Keratinocyte (primary cell): ENCODE data around the gene TATDN2. TPM values are rescaled to one million over a fixed set of nuclear protein-coding genes. Genes with fewer than 3 reads are reported as not detected.

Experiments
- DNase-seq: peaks from one replicate; pipeline ENCODE4 v3.0.0-alpha.2; 2011; ENCODE audit warnings: low read depth, missing footprints, low spot score
- FAIRE-seq: peaks from 2 replicates; lab custom pipeline; 2011; peaks lifted over from hg19 to GRCh38; lab: Jason Lieb, UNC
- H2AFZ ChIP-seq: 2 replicates; pipeline ENCODE4 v1.6.0; 2012; ENCODE audit warnings: low read length, control low read depth, inconsistent platforms; ENCODE audit not compliant: control insufficient read depth
- H3K27ac ChIP-seq: 2 replicates; pipeline ENCODE4 v1.5.1; 2011; ENCODE audit warnings: low read length; ENCODE audit not compliant: control insufficient read depth, insufficient read depth
- H3K27me3 ChIP-seq: 3 replicates; pipeline ENCODE4 v1.6.0; 2011; ENCODE audit warnings: low read length; ENCODE audit not compliant: control insufficient read depth, insufficient read depth; ENCODE audit errors: extremely low read depth
- H3K36me3 ChIP-seq, 2 experiments: 2 replicates in 1 of 2; 3 replicates in 1 of 2; pipeline ENCODE4 v1.5.1; 2011; ENCODE audit warnings: low read length in 2 of 2, mild to moderate bottlenecking in 1 of 2; ENCODE audit not compliant: control insufficient read depth in 2 of 2, insufficient read depth in 2 of 2; ENCODE audit errors: extremely low read depth in 1 of 2
- H3K4me1 ChIP-seq: 3 replicates; pipeline ENCODE4 v1.5.1; 2011; ENCODE audit warnings: low read length; ENCODE audit not compliant: control insufficient read depth, insufficient read depth; ENCODE audit errors: extremely low read depth
- H3K4me2 ChIP-seq: 3 replicates; pipeline ENCODE4 v1.6.0; 2011; ENCODE audit warnings: low read depth, low read length; ENCODE audit not compliant: control insufficient read depth, insufficient read depth; ENCODE audit errors: extremely low read depth
- H3K4me3 ChIP-seq, 3 experiments: fragments of 200-600 bp in 1 of 3; sonication (generic) in 1 of 3; 2 replicates in 2 of 3; 3 replicates in 1 of 3; pipeline ENCODE4 v1.5.1; 2011 to 2016; ENCODE audit warnings: low read length in 3 of 3, mild to moderate bottlenecking in 3 of 3, control low read depth in 2 of 3, inconsistent platforms in 1 of 3, low read depth in 1 of 3, mixed read lengths in 1 of 3, mixed run types in 1 of 3, moderate library complexity in 1 of 3; ENCODE audit not compliant: control insufficient read depth in 2 of 3, insufficient read depth in 2 of 3; ENCODE audit errors: extremely low read depth in 1 of 3
- H3K79me2 ChIP-seq: 2 replicates; pipeline ENCODE4 v1.6.0; 2012; ENCODE audit warnings: low read length; ENCODE audit not compliant: control insufficient read depth, insufficient read depth
- H3K9ac ChIP-seq: 3 replicates; pipeline ENCODE4 v1.6.0; 2011; ENCODE audit warnings: low read length; ENCODE audit not compliant: control insufficient read depth, insufficient read depth; ENCODE audit errors: extremely low read depth
- H3K9me1 ChIP-seq: 3 replicates; pipeline ENCODE4 v1.6.0; 2011; ENCODE audit warnings: low read length; ENCODE audit not compliant: control insufficient read depth, insufficient read depth; ENCODE audit errors: extremely low read depth
- H3K9me3 ChIP-seq: 2 replicates; pipeline ENCODE4 v1.5.1; 2012; ENCODE audit warnings: low read depth, low read length; ENCODE audit not compliant: control insufficient read depth
- H4K20me1 ChIP-seq: 3 replicates; pipeline ENCODE4 v1.6.0; 2011; ENCODE audit warnings: low read length; ENCODE audit not compliant: control insufficient read depth, insufficient read depth; ENCODE audit errors: extremely low read depth
- CTCF ChIP-seq, 3 experiments: IDR thresholded peaks in 1 of 3; conservative IDR thresholded peaks in 1 of 3; optimal IDR thresholded peaks in 1 of 3; 2 replicates in 2 of 3; 3 replicates in 1 of 3; pipeline versions ENCODE3 to v1.5.1; 2011; ENCODE audit warnings: low read length in 3 of 3, mild to moderate bottlenecking in 3 of 3, moderate library complexity in 2 of 3, control low read depth in 1 of 3, inconsistent platforms in 1 of 3; ENCODE audit not compliant: insufficient read depth in 2 of 3; ENCODE audit errors: extremely low read depth in 1 of 3
- EZH2 ChIP-seq: IDR thresholded peaks from one replicate; pipeline ENCODE4 v1.6.1; 2012; ENCODE audit warnings: inconsistent platforms, mild to moderate bottlenecking, low read length, moderate library complexity
- dilution Hi-C: fragments of 300-500 bp; cut with MboI; formaldehyde crosslinking; loops from one replicate; pipeline ENCODE4 v1.7.0; 2020; ENCODE audit warnings: low sequenced_read_pairs; ENCODE audit not compliant: extremely low pct_ligation_motif_present
- polyA plus RNA-seq, 5 experiments: library from polyadenylated mRNA; depleted of rRNA in 3 of 5; stranded (reverse) in 3 of 5; stranded (forward) in 1 of 5; unstranded in 1 of 5; fragments of >200 nt; gene quantifications; 1 replicate in 1 of 5; 2 replicates in 3 of 5; 3 replicates in 1 of 5; pipeline versions ENCODE4 v1.2.1 to v1.2.3, GENCODE V29; 2011 to 2012; ENCODE audit warnings: missing spikeins in 2 of 5, low read depth in 1 of 5, low replicate concordance in 1 of 5

Gene TATDN2
- polyA plus RNA-seq, 1 donor (not counting 4 experiments of a cell fraction or from before 2014, with no cell fraction given), result 13.8 TPM

GRCh38 chr3:10272977-10273376 lies 24.7 kb downstream of the TATDN2 start:
- FAIRE-seq, result no peak
- peaks cover 3% of the 10 kb centered on the region for H4K20me1 ChIP-seq
- dilution Hi-C loops, result no loop called here

GRCh38 chr3:10273702-10274305 lies 25.5 kb downstream of the TATDN2 start:
- Histone ChIP-seq H4K20me1 (peaks cover 3% of the 10 kb centered on the region), H3K36me3 (peaks cover 22 to 29% of the 10 kb centered on the region in 2 experiments), H3K27me3 (no peaks in the 10 kb centered on the region), H3K4me3 (no peak overlapping the region), H3K9ac (no peak overlapping the region), H3K9me3 (no peaks in the 10 kb centered on the region), H2AFZ (no peak overlapping the region), H3K4me1 (no peaks in the 10 kb centered on the region), H3K9me1 (no peaks in the 10 kb centered on the region), H3K4me2 (no peak overlapping the region), H3K79me2 (peaks cover 55% of the 10 kb centered on the region), H3K27ac (no peak overlapping the region)
- no peak for FAIRE-seq
- TF ChIP-seq EZH2, result no peak
- no peak for DNase-seq
- dilution Hi-C loops, result no loop called here

More at GRCh38 chr3:10272977-10273376, 24.7 kb downstream of the TATDN2 start:
- H3K9ac ChIP-seq, result no peak overlapping the region
- H3K9me3 ChIP-seq, result no peaks in the 10 kb centered on the region
- DNase-seq, result no peak
- no peaks in the 10 kb centered on the region for H3K27me3 ChIP-seq
- no peaks in the 10 kb centered on the region for H3K9me1 ChIP-seq
- H3K4me1 ChIP-seq, result no peaks in the 10 kb centered on the region
- H2AFZ ChIP-seq, result no peak overlapping the region
- peaks cover 61% of the 10 kb centered on the region for H3K79me2 ChIP-seq
- TF ChIP-seq CTCF (optimal IDR thresholded peaks at IDR 0.05 in 1 of 3, IDR thresholded peaks at IDR 0.05 in 1 of 3, conservative IDR thresholded peaks at IDR 0.05 in 1 of 3; ENCODE audit: extremely low read depth in 1 of 3, insufficient read depth in 2 of 3, low read length in 3 of 3) (no peak), EZH2 (no peak)
- H3K4me2 ChIP-seq, result no peak overlapping the region
- peaks cover 18 to 26% of the 10 kb centered on the region in 2 experiments for H3K36me3 ChIP-seq
- no peak overlapping the region for H3K4me3 ChIP-seq
- H3K27ac ChIP-seq, result no peak overlapping the region

GRCh38 chr3:10274601-10275000 lies 26.3 kb downstream of the TATDN2 start:
- DNase-seq, result no peak
- dilution Hi-C loops, result no loop called here
- FAIRE-seq, result no peak
- peaks cover 3% of the 10 kb centered on the region for H4K20me1 ChIP-seq
- H3K4me3 ChIP-seq, result no peak overlapping the region
- no peak overlapping the region for H3K27ac ChIP-seq
- no peak for TF ChIP-seq EZH2
- no peak for TF ChIP-seq CTCF (optimal IDR thresholded peaks at IDR 0.05 in 1 of 3, IDR thresholded peaks at IDR 0.05 in 1 of 3, conservative IDR thresholded peaks at IDR 0.05 in 1 of 3; ENCODE audit: extremely low read depth in 1 of 3, insufficient read depth in 2 of 3, low read length in 3 of 3)
- H2AFZ ChIP-seq, result no peak overlapping the region
- no peak overlapping the region for H3K9ac ChIP-seq
- H3K27me3 ChIP-seq, result no peaks in the 10 kb centered on the region
- peaks cover 47% of the 10 kb centered on the region for H3K79me2 ChIP-seq
- H3K4me1 ChIP-seq, result no peaks in the 10 kb centered on the region
- no peaks in the 10 kb centered on the region for H3K9me3 ChIP-seq
- no peaks in the 10 kb centered on the region for H3K9me1 ChIP-seq
- H3K36me3 ChIP-seq, result peaks cover 26 to 28% of the 10 kb centered on the region in 2 experiments
- H3K4me2 ChIP-seq, result no peak overlapping the region
